ENCODE results near the gene ASAP3.

Gene ASAP3

GRCh38 chr1:23448846-23449245, 35.1 kb downstream of the ASAP3 start:
- no peak for DNase-seq

GRCh38 chr1:23446661-23447310, 37.2 kb downstream of the ASAP3 start:
- DNase-seq = no peak

- no peak for DNase-seq
Measured at GRCh38 chr1:23444596-23445390, 39.2 kb downstream of the ASAP3 start.

- DNase-seq = peak; percentile 56
Measured at GRCh38 chr1:23444104-23444533, 39.9 kb downstream of the ASAP3 start.

GRCh38 chr1:23442751-23443150, 41.2 kb downstream of the ASAP3 start:
- no peak for DNase-seq

GRCh38 chr1:23441446-23442148, 42.4 kb downstream of the ASAP3 start:
- DNase-seq = no peak

GRCh38 chr1:23438545-23438944, 45.4 kb downstream of the ASAP3 start:
- no peak for DNase-seq

- DNase-seq = no peak
Measured at GRCh38 chr1:23437355-23437664, 46.7 kb downstream of the ASAP3 start.

- no peak for DNase-seq
Measured at GRCh38 chr1:23436520-23437354, 47.2 kb downstream of the ASAP3 start.

GRCh38 chr1:23434260-23434775, 49.7 kb downstream of the ASAP3 start:
- no peak for DNase-seq

- no peak for DNase-seq
Measured at GRCh38 chr1:23433122-23433521, 50.9 kb downstream of the ASAP3 start.

GRCh38 chr1:23431431-23431830, 52.5 kb downstream of the ASAP3 start:
- no peak for DNase-seq

- no peak for DNase-seq
Measured at GRCh38 chr1:23430803-23431202, 53.2 kb downstream of the ASAP3 start.

- DNase-seq = no peak
Measured at GRCh38 chr1:23428136-23428905, 55.7 kb downstream of the ASAP3 start.

- no peak for DNase-seq
Measured at GRCh38 chr1:23427550-23427949, 56.4 kb downstream of the ASAP3 start.

- no peak for DNase-seq
Measured at GRCh38 chr1:23426828-23427227, 57.2 kb downstream of the ASAP3 start.

GRCh38 chr1:23425193-23425494, 58.8 kb downstream of the ASAP3 start:
- DNase-seq = no peak

- peak; percentile 78 for DNase-seq
Measured at GRCh38 chr1:23424293-23425192, 59.4 kb downstream of the ASAP3 start, which contains the start of gene TCEA3. Gene TCEA3, minus strand, starts transcription at chr1:23424748. Its CDS starts 115 bp downstream, at chr1:23424633.

GRCh38 chr1:23423415-23424292, 60.3 kb downstream of the ASAP3 start:
- peak; percentile 78 for DNase-seq

- no peak for DNase-seq
Measured at GRCh38 chr1:23422941-23423340, 61.0 kb downstream of the ASAP3 start.

All from right forelimb (tissue), 1 donor.